Panc1 (cell line): ENCODE data around the gene ZCCHC17. TPM values are rescaled to one million over a fixed set of nuclear protein-coding genes. Genes with fewer than 3 reads are reported as not detected.

Source experiments
- ATAC-seq: fragments of 200-7000 bp; cut with Tn5 transposase; 2 replicates; pipeline ENCODE4 v1.9.1; 2020; ENCODE audit warnings: mild to moderate bottlenecking, moderate library complexity
- BruUV-seq: library from RNA; stranded (reverse); fragments of 400-500 nt; replicated peaks from 2 replicates; lab custom pipeline; 2021; lab: Mats Ljungman, UMichigan
- CTCF ChIA-PET: fragments of 300-600 bp; sonication (Branson Sonifier 250); formaldehyde crosslinking; loops from one replicate; lab custom pipeline; 2022; ENCODE audit warnings: antibody characterized with exemption; lab: Charles Lee
- POLR2A ChIA-PET: fragments of 300-600 bp; sonication (Branson Sonifier 250); formaldehyde crosslinking; loops from one replicate; lab custom pipeline; 2022; ENCODE audit warnings: antibody characterized with exemption; lab: Charles Lee
- DNase-seq: peaks from one replicate; pipeline ENCODE4 v3.0.0-alpha.2; 2010; ENCODE audit warnings: low read depth, low spot score
- H3K27ac ChIP-seq: 2 replicates; pipeline ENCODE4 v1.5.1; 2011; ENCODE audit warnings: mild to moderate bottlenecking, low read length, inconsistent platforms
- H3K27me3 ChIP-seq: fragments of 200-500 bp; sonication (Bioruptor generic); 2 replicates; pipeline ENCODE4 v1.6.0; 2014; ENCODE audit warnings: low read length, inconsistent platforms; ENCODE audit not compliant: control insufficient read depth, insufficient read depth
- H3K36me3 ChIP-seq: fragments of 200-500 bp; sonication (Bioruptor generic); 2 replicates; pipeline ENCODE4 v1.5.1; 2014; ENCODE audit warnings: inconsistent platforms, mild to moderate bottlenecking, low read length, moderate library complexity; ENCODE audit not compliant: control insufficient read depth, insufficient read depth
- H3K4me1 ChIP-seq: 2 replicates; pipeline ENCODE4 v1.5.1; 2011; ENCODE audit warnings: inconsistent platforms, mild to moderate bottlenecking, low read length, moderate library complexity; ENCODE audit not compliant: control insufficient read depth, insufficient read depth
- H3K4me3 ChIP-seq, 2 experiments: 2 replicates each; pipeline ENCODE4 v1.5.1; 2011 to 2012; ENCODE audit warnings: low read depth in 2 of 2, low read length in 2 of 2, mild to moderate bottlenecking in 2 of 2, inconsistent platforms in 1 of 2, moderate library complexity in 1 of 2
- H3K9me3 ChIP-seq: fragments of 200-500 bp; sonication (Bioruptor generic); 2 replicates; pipeline ENCODE4 v1.5.1; 2014; ENCODE audit warnings: low read depth, mild to moderate bottlenecking, inconsistent platforms, low read length, moderate library complexity; ENCODE audit not compliant: control insufficient read depth, insufficient read depth
- POLR2AphosphoS5 ChIP-seq: IDR thresholded peaks from 2 replicates; pipeline ENCODE4 v1.6.1; 2012; ENCODE audit warnings: mild to moderate bottlenecking, low read depth, low read length, moderate library complexity
- SIN3A ChIP-seq: IDR thresholded peaks from 2 replicates; pipeline ENCODE4 v1.6.1; 2012; ENCODE audit warnings: low read depth, mild to moderate bottlenecking, low read length, moderate library complexity, borderline replicate concordance; ENCODE audit not compliant: insufficient read depth
- TCF7L2 ChIP-seq: IDR thresholded peaks from 2 replicates; pipeline ENCODE4 v1.6.1; 2011; ENCODE audit warnings: mild to moderate bottlenecking, low read depth, low read length, inconsistent platforms
- in situ Hi-C: cut with HindIII; loops from 2 replicates; pipeline ENCODE4 v1.10.0; 2016; ENCODE audit warnings: low sequenced_read_pairs, low pct_unique_long_range_greater_than_20kb
- intact Hi-C: fragments of 100-400 bp; cut with micrococcal nuclease; formaldehyde crosslinking; loops from one replicate; pipeline ENCODE4 v1.10.0; 2022; ENCODE audit not compliant: unreplicated experiment
- total RNA-seq: library from RNA; stranded (reverse); gene quantifications from one replicate; pipeline ENCODE4 v1.2.1, GENCODE V29; 2021; ENCODE audit not compliant: unreplicated experiment
- TF ChIP-seq, protein P1 (sequence below), 2 experiments: IDR thresholded peaks; 2 replicates each; pipeline ENCODE4 v1.6.1; 2011 to 2012; ENCODE audit warnings: low read depth in 2 of 2, control low read depth in 1 of 2, low read length in 1 of 2, mild to moderate bottlenecking in 1 of 2, moderate library complexity in 1 of 2; ENCODE audit not compliant: insufficient read depth in 1 of 2
- TF ChIP-seq, protein P2 (sequence below): fragments of 450-650 bp; IDR thresholded peaks from 2 replicates; pipeline ENCODE4 v1.5.1; 2017; ENCODE audit warnings: mild to moderate bottlenecking

Gene ZCCHC17
- total RNA-seq, 1 experiment from 2014 or later, result 30.6 TPM

- POLR2A ChIA-PET, result no interaction called here
- 0 out of 2 replicates have a peak, but pooled peaks cover 9% of the 10 kb centered on the region for H3K36me3 ChIP-seq
- in situ Hi-C loops, result no loop called here
Measured at GRCh38 chr1:31318146-31318545, 21.3 kb downstream of the ZCCHC17 start.

GRCh38 chr1:31324093-31324492, 27.3 kb downstream of the ZCCHC17 start:
- DNase-seq (no peak), ATAC-seq (no peak)
- Histone ChIP-seq H3K9me3 (no peaks in the 10 kb centered on the region), H3K4me1 (no peaks in the 10 kb centered on the region), H3K36me3 (peaks cover 7% of the 10 kb centered on the region; the same call in 1 of the 2 replicates), H3K27ac (no peak overlapping the region), H3K27me3 (no peaks in the 10 kb centered on the region), H3K4me3 (no peak overlapping the region)
- intact Hi-C loops, result no loop called here
- no TSS peak for BruUV-seq
- ChIA-PET CTCF (no interaction called here), POLR2A (no interaction called here)
- no peak for TF ChIP-seq POLR2AphosphoS5
- no peak for TF ChIP-seq SIN3A
- no peak for TF ChIP-seq TCF7L2
- TF ChIP-seq, protein P1, sequence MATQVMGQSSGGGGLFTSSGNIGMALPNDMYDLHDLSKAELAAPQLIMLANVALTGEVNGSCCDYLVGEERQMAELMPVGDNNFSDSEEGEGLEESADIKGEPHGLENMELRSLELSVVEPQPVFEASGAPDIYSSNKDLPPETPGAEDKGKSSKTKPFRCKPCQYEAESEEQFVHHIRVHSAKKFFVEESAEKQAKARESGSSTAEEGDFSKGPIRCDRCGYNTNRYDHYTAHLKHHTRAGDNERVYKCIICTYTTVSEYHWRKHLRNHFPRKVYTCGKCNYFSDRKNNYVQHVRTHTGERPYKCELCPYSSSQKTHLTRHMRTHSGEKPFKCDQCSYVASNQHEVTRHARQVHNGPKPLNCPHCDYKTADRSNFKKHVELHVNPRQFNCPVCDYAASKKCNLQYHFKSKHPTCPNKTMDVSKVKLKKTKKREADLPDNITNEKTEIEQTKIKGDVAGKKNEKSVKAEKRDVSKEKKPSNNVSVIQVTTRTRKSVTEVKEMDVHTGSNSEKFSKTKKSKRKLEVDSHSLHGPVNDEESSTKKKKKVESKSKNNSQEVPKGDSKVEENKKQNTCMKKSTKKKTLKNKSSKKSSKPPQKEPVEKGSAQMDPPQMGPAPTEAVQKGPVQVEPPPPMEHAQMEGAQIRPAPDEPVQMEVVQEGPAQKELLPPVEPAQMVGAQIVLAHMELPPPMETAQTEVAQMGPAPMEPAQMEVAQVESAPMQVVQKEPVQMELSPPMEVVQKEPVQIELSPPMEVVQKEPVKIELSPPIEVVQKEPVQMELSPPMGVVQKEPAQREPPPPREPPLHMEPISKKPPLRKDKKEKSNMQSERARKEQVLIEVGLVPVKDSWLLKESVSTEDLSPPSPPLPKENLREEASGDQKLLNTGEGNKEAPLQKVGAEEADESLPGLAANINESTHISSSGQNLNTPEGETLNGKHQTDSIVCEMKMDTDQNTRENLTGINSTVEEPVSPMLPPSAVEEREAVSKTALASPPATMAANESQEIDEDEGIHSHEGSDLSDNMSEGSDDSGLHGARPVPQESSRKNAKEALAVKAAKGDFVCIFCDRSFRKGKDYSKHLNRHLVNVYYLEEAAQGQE (IDR thresholded peaks at IDR 0.05; ENCODE audit: insufficient read depth in 1 of 2, low read depth in 2 of 2, low read length in 1 of 2), result no peak
- TF ChIP-seq, protein P2, sequence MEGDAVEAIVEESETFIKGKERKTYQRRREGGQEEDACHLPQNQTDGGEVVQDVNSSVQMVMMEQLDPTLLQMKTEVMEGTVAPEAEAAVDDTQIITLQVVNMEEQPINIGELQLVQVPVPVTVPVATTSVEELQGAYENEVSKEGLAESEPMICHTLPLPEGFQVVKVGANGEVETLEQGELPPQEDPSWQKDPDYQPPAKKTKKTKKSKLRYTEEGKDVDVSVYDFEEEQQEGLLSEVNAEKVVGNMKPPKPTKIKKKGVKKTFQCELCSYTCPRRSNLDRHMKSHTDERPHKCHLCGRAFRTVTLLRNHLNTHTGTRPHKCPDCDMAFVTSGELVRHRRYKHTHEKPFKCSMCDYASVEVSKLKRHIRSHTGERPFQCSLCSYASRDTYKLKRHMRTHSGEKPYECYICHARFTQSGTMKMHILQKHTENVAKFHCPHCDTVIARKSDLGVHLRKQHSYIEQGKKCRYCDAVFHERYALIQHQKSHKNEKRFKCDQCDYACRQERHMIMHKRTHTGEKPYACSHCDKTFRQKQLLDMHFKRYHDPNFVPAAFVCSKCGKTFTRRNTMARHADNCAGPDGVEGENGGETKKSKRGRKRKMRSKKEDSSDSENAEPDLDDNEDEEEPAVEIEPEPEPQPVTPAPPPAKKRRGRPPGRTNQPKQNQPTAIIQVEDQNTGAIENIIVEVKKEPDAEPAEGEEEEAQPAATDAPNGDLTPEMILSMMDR, result no peak
- in situ Hi-C loops, result no loop called here

More at GRCh38 chr1:31318146-31318545, 21.3 kb downstream of the ZCCHC17 start:
- no peaks in the 10 kb centered on the region for H3K9me3 ChIP-seq
- intact Hi-C loops, result no loop called here
- H3K4me3 ChIP-seq, result no peak overlapping the region
- no peak for DNase-seq
- TF ChIP-seq POLR2AphosphoS5 (no peak), TCF7L2 (no peak), SIN3A (no peak)
- TF ChIP-seq, protein P2, result no peak
- no peaks in the 10 kb centered on the region for H3K27me3 ChIP-seq
- H3K27ac ChIP-seq, result no peak overlapping the region
- BruUV-seq, result no TSS peak
- CTCF ChIA-PET, result interaction anchor here (0.5 kb wide), 1 partner anchor 13 kb away, joined by 3 read pairs; no protein-coding TSS in a partner anchor
- no peak for ATAC-seq
- no peaks in the 10 kb centered on the region for H3K4me1 ChIP-seq
